K562 (cell line): ENCODE results near the gene RNF11.

Experiments used
- CTCF ChIP-seq, 3 experiments: IDR thresholded peaks in 2 of 3; conservative IDR thresholded peaks in 1 of 3; 2 replicates each; pipeline ENCODE4 v1.5.1; 2011 to 2012; ENCODE audit warnings: low read length in 3 of 3, mild to moderate bottlenecking in 3 of 3, control low read depth in 2 of 3, improper control_type of control experiment in 1 of 3, inconsistent platforms in 1 of 3, low read depth in 1 of 3, mixed read lengths in 1 of 3, moderate library complexity in 1 of 3; ENCODE audit not compliant: insufficient read depth in 2 of 3
- GABPB1 ChIP-seq: sonication (generic); formaldehyde crosslinking; IDR thresholded peaks from 2 replicates; pipeline ENCODE4 v1.8.0; 2022; ENCODE audit warnings: mild to moderate bottlenecking, missing genetic modification reagents
- RCOR1 ChIP-seq, 2 experiments: IDR thresholded peaks; 2 replicates each; pipeline ENCODE4 v1.6.1; 2012; ENCODE audit warnings: low read depth in 2 of 2, low read length in 2 of 2, borderline replicate concordance in 1 of 2, improper control_type of control experiment in 1 of 2
- SMAD1 ChIP-seq: fragments of 150-350 bp; IDR thresholded peaks from 2 replicates; pipeline ENCODE4 v1.6.1; 2014; ENCODE audit warnings: low read length, low read depth; ENCODE audit not compliant: partially characterized antibody

GRCh38 chr1:51242546-51242945, 6.5 kb downstream of the RNF11 start:
- TF ChIP-seq GABPB1 (CRISPR knock-in tag) (no peak), RCOR1 (IDR thresholded peaks at IDR 0.05; ENCODE audit: borderline replicate concordance in 1 of 2, low read depth in 2 of 2, low read length in 2 of 2) (no peak), CTCF (IDR thresholded peaks at IDR 0.05 in 2 of 3, conservative IDR thresholded peaks at IDR 0.05 in 1 of 3; ENCODE audit: insufficient read depth in 2 of 3, low read depth in 1 of 3, low read length in 3 of 3) (no peak), SMAD1 (no peak)
